Astrocyte of the cerebellum (primary cell): ENCODE measurements around the gene CLEC4F.

Experiments used
- DNase-seq: peaks from one replicate; pipeline ENCODE4 v3.0.0-alpha.2; 2011; ENCODE audit warnings: low read depth
- H3K4me3 ChIP-seq: 2 replicates; pipeline ENCODE4 v1.5.1; 2011; ENCODE audit warnings: mild to moderate bottlenecking, low read depth, low read length, moderate library complexity
- in situ Hi-C: cut with HindIII; loops from 2 replicates; pipeline ENCODE4 v1.10.0; 2017; ENCODE audit warnings: low sequenced_read_pairs
- TF ChIP-seq, protein P1 (sequence below): IDR thresholded peaks from 2 replicates; pipeline ENCODE4 v1.5.1; 2012; ENCODE audit warnings: low read length, low read depth, moderate library complexity, mild to moderate bottlenecking; ENCODE audit errors: missing control alignments

CLEC4F gene

GRCh38 chr2:70759446-70759845 is 61.0 kb downstream of the CLEC4F start:
- in situ Hi-C loops: no loop called here
- TF ChIP-seq, protein P1, sequence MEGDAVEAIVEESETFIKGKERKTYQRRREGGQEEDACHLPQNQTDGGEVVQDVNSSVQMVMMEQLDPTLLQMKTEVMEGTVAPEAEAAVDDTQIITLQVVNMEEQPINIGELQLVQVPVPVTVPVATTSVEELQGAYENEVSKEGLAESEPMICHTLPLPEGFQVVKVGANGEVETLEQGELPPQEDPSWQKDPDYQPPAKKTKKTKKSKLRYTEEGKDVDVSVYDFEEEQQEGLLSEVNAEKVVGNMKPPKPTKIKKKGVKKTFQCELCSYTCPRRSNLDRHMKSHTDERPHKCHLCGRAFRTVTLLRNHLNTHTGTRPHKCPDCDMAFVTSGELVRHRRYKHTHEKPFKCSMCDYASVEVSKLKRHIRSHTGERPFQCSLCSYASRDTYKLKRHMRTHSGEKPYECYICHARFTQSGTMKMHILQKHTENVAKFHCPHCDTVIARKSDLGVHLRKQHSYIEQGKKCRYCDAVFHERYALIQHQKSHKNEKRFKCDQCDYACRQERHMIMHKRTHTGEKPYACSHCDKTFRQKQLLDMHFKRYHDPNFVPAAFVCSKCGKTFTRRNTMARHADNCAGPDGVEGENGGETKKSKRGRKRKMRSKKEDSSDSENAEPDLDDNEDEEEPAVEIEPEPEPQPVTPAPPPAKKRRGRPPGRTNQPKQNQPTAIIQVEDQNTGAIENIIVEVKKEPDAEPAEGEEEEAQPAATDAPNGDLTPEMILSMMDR: no peak
- DNase-seq: no peak
- no peak overlapping the region for H3K4me3 ChIP-seq
